ENCODE measurements around the gene ABCB6. TPM values are rescaled to one million over a fixed set of nuclear protein-coding genes. Genes with fewer than 3 reads are reported as not detected.

Gene ABCB6
- polyA plus RNA-seq, 1 donor (not counting 4 experiments of a cell fraction or from before 2014, with no cell fraction given): 10.5 TPM

- Histone ChIP-seq H3K4me3 (ENCODE audit: control insufficient read depth in 2 of 3, extremely low read depth in 1 of 3, insufficient read depth in 2 of 3, low read depth in 1 of 3, low read length in 3 of 3) (peak within 1 kb of the TSS; percentile 74 to 92 (median 90)), H3K9ac (ENCODE audit: control insufficient read depth, extremely low read depth, insufficient read depth, low read length) (peak within 1 kb of the TSS; percentile 93), H3K4me2 (ENCODE audit: control insufficient read depth, extremely low read depth, insufficient read depth, low read depth, low read length) (peak within 1 kb of the TSS; percentile 95), H3K36me3 (ENCODE audit: control insufficient read depth in 2 of 2, extremely low read depth in 1 of 2, insufficient read depth in 2 of 2, low read length in 2 of 2) (peaks cover 22 to 27% of the 10 kb centered on the region in 2 experiments), H3K4me1 (ENCODE audit: control insufficient read depth, extremely low read depth, insufficient read depth, low read length) (peaks cover 47% of the 10 kb centered on the region), H2AFZ (ENCODE audit: control insufficient read depth, low read length) (peak within 1 kb of the TSS; percentile 92), H3K9me1 (ENCODE audit: control insufficient read depth, extremely low read depth, insufficient read depth, low read length) (no peaks in the 10 kb centered on the region), H4K20me1 (ENCODE audit: control insufficient read depth, extremely low read depth, insufficient read depth, low read length) (peaks cover 5% of the 10 kb centered on the region), H3K9me3 (ENCODE audit: control insufficient read depth, low read depth, low read length) (no peaks in the 10 kb centered on the region), H3K27ac (ENCODE audit: control insufficient read depth, insufficient read depth, low read length) (peak within 1 kb of the TSS; percentile 85), H3K27me3 (ENCODE audit: control insufficient read depth, extremely low read depth, insufficient read depth, low read length) (peaks cover 4% of the 10 kb centered on the region), H3K79me2 (ENCODE audit: control insufficient read depth, insufficient read depth, low read length) (peaks cover 36% of the 10 kb centered on the region)
- no peak for FAIRE-seq
- dilution Hi-C loops (cut with MboI; ENCODE audit: extremely low pct_ligation_motif_present, low sequenced_read_pairs): no loop called here
- TF ChIP-seq EZH2 (IDR thresholded peaks at IDR 0.05; ENCODE audit: low read length): no peak
- TF ChIP-seq, protein P1, sequence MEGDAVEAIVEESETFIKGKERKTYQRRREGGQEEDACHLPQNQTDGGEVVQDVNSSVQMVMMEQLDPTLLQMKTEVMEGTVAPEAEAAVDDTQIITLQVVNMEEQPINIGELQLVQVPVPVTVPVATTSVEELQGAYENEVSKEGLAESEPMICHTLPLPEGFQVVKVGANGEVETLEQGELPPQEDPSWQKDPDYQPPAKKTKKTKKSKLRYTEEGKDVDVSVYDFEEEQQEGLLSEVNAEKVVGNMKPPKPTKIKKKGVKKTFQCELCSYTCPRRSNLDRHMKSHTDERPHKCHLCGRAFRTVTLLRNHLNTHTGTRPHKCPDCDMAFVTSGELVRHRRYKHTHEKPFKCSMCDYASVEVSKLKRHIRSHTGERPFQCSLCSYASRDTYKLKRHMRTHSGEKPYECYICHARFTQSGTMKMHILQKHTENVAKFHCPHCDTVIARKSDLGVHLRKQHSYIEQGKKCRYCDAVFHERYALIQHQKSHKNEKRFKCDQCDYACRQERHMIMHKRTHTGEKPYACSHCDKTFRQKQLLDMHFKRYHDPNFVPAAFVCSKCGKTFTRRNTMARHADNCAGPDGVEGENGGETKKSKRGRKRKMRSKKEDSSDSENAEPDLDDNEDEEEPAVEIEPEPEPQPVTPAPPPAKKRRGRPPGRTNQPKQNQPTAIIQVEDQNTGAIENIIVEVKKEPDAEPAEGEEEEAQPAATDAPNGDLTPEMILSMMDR (optimal IDR thresholded peaks at IDR 0.05 in 1 of 3, IDR thresholded peaks at IDR 0.05 in 1 of 3, conservative IDR thresholded peaks at IDR 0.05 in 1 of 3; ENCODE audit: extremely low read depth in 1 of 3, insufficient read depth in 2 of 3, low read length in 3 of 3): no peak
- DNase-seq (ENCODE audit: low read depth, low spot score): no peak
These were observed 34.4 kb upstream of the ABCB6 start, which contains the start of gene TUBA4B for GRCh38 chr2:219252900-219253752. Gene TUBA4B, plus strand, starts transcription at chr2:219253243. Its CDS starts 165 bp downstream, at chr2:219253408.

GRCh38 chr2:219252570-219252899, 33.8 kb upstream of the ABCB6 start:
- TF ChIP-seq, protein P1 (optimal IDR thresholded peaks at IDR 0.05 in 1 of 3, IDR thresholded peaks at IDR 0.05 in 1 of 3, conservative IDR thresholded peaks at IDR 0.05 in 1 of 3; ENCODE audit: extremely low read depth in 1 of 3, insufficient read depth in 2 of 3, low read length in 3 of 3): no peak
- no peak for TF ChIP-seq EZH2 (IDR thresholded peaks at IDR 0.05; ENCODE audit: low read length)
- FAIRE-seq: no peak
- Histone ChIP-seq H3K4me3 (ENCODE audit: control insufficient read depth in 2 of 3, extremely low read depth in 1 of 3, insufficient read depth in 2 of 3, low read depth in 1 of 3, low read length in 3 of 3) (peak overlapping the region; percentile 74 to 92 (median 90)), H4K20me1 (ENCODE audit: control insufficient read depth, extremely low read depth, insufficient read depth, low read length) (peaks cover 5% of the 10 kb centered on the region), H3K27ac (ENCODE audit: control insufficient read depth, insufficient read depth, low read length) (peak overlapping the region; percentile 85), H3K27me3 (ENCODE audit: control insufficient read depth, extremely low read depth, insufficient read depth, low read length) (peaks cover 4% of the 10 kb centered on the region), H2AFZ (ENCODE audit: control insufficient read depth, low read length) (no peak overlapping the region), H3K9ac (ENCODE audit: control insufficient read depth, extremely low read depth, insufficient read depth, low read length) (peak overlapping the region; percentile 93), H3K36me3 (ENCODE audit: control insufficient read depth in 2 of 2, extremely low read depth in 1 of 2, insufficient read depth in 2 of 2, low read length in 2 of 2) (peaks cover 27 to 33% of the 10 kb centered on the region in 2 experiments), H3K79me2 (ENCODE audit: control insufficient read depth, insufficient read depth, low read length) (peaks cover 42% of the 10 kb centered on the region), H3K4me1 (ENCODE audit: control insufficient read depth, extremely low read depth, insufficient read depth, low read length) (peaks cover 52% of the 10 kb centered on the region), H3K4me2 (ENCODE audit: control insufficient read depth, extremely low read depth, insufficient read depth, low read depth, low read length) (peak overlapping the region; percentile 95), H3K9me1 (ENCODE audit: control insufficient read depth, extremely low read depth, insufficient read depth, low read length) (no peaks in the 10 kb centered on the region), H3K9me3 (ENCODE audit: control insufficient read depth, low read depth, low read length) (no peaks in the 10 kb centered on the region)
- dilution Hi-C loops (cut with MboI; ENCODE audit: extremely low pct_ligation_motif_present, low sequenced_read_pairs): no loop called here
- no peak for DNase-seq (ENCODE audit: low read depth, low spot score)
